Left cardiac atrium (tissue), 4 donors: Measurements from ENCODE around the gene LDLRAD1. TPM values are rescaled to one million over a fixed set of nuclear protein-coding genes. Genes with fewer than 3 reads are reported as not detected.
"Not testable (repeated sequence)": the region's sequence is repeated elsewhere in the genome, so short reads cannot be mapped to it uniquely, and the experiment has no call there.

Source experiments
- ATAC-seq, 2 donors: fragments of 200-7000 bp; cut with Tn5 transposase; one replicate each; pipeline ENCODE4 v1.9.1; 2020; ENCODE audit warnings: mild to moderate bottlenecking in 2 of 2, moderate library complexity in 2 of 2
- DNase-seq: peaks from one replicate; pipeline ENCODE4 v3.0.0-alpha.2; 2020
- intact Hi-C, 2 donors: fragments of 100-400 bp; cut with DNase I; formaldehyde crosslinking; loops; one replicate each; pipeline versions ENCODE4 v1.14.1 to v1.15.1; 2022 to 2023
- total RNA-seq, 2 donors: library from RNA; stranded (reverse); fragmentation: NEBNext Ultra II Directional; extraction: Animal tissue kit (Norgen Biotek cat#: 25700); gene quantifications; one replicate each; pipeline ENCODE4 v1.2.1, GENCODE V29; 2021
- donor health status: DM: no; HTN: yes; CAD: no.
- donor health status: DM: no; HTN: yes; CAD: no; lungs with severe emphysema.
- donor health status: DM: yes; HTN: yes; CAD: no.
- donor health status: Dilated cardiomyopathy.

LDLRAD1 gene
- total RNA-seq, 2 donors from 2014 or later: not detected

- ATAC-seq, intact Hi-C loops, DNase-seq: not testable (repeated sequence)
These were observed 1.7 kb upstream of the LDLRAD1 start for GRCh38 chr1:54019562-54020176.

GRCh38 chr1:54018635-54019034 is 649 bp upstream of the LDLRAD1 start:
- intact Hi-C loops: no loop called here
- DNase-seq (no peak), ATAC-seq (no peak)

- ATAC-seq (peak in 1 of 2 donors; percentile 57), DNase-seq (no peak)
- intact Hi-C loops: no loop called here
These were observed 1.4 kb downstream of the LDLRAD1 start for GRCh38 chr1:54016343-54017282.

GRCh38 chr1:54014009-54014629 is 3.9 kb downstream of the LDLRAD1 start:
- intact Hi-C loops: no loop called here
- DNase-seq (no peak), ATAC-seq (no peak)

GRCh38 chr1:54013393-54014008 is 4.5 kb downstream of the LDLRAD1 start:
- intact Hi-C loops: no loop called here
- ATAC-seq (no peak), DNase-seq (no peak)

GRCh38 chr1:54012863-54013262 is 5.1 kb downstream of the LDLRAD1 start:
- intact Hi-C loops: no loop called here
- DNase-seq: no peak
- no peak for ATAC-seq

- intact Hi-C loops: no loop called here
- ATAC-seq (no peak), DNase-seq (no peak)
These were observed 6.0 kb downstream of the LDLRAD1 start for GRCh38 chr1:54012008-54012325.

GRCh38 chr1:54011316-54012007 is 6.5 kb downstream of the LDLRAD1 start:
- DNase-seq: no peak
- no peak for ATAC-seq
- intact Hi-C loops: no loop called here

GRCh38 chr1:54010415-54011117 is 7.4 kb downstream of the LDLRAD1 start:
- intact Hi-C loops: no loop called here
- ATAC-seq (no peak), DNase-seq (no peak)

- ATAC-seq (no peak), DNase-seq (no peak)
- intact Hi-C loops: no loop called here
These were observed 8.6 kb downstream of the LDLRAD1 start for GRCh38 chr1:54009406-54009805.

- intact Hi-C loops: no loop called here
- ATAC-seq (no peak), DNase-seq (no peak)
These were observed 9.1 kb downstream of the LDLRAD1 start for GRCh38 chr1:54008876-54009275.

GRCh38 chr1:54007613-54008012 is 10.4 kb downstream of the LDLRAD1 start:
- DNase-seq: no peak
- ATAC-seq: no peak
- intact Hi-C loops: no loop called here

GRCh38 chr1:54006508-54006907 is 11.5 kb downstream of the LDLRAD1 start:
- intact Hi-C loops: no loop called here
- ATAC-seq: no peak
- DNase-seq: no peak

- intact Hi-C loops: no loop called here
- no peak for DNase-seq
- ATAC-seq: no peak
These were observed 13.4 kb downstream of the LDLRAD1 start for GRCh38 chr1:54004481-54005049.

- intact Hi-C loops, DNase-seq, ATAC-seq: not testable (repeated sequence)
These were observed 14.1 kb downstream of the LDLRAD1 start for GRCh38 chr1:54003750-54004480.

- DNase-seq (no peak), ATAC-seq (no peak)
- intact Hi-C loops: no loop called here
These were observed 14.7 kb downstream of the LDLRAD1 start for GRCh38 chr1:54003249-54003646.

GRCh38 chr1:54002544-54003248 is 15.3 kb downstream of the LDLRAD1 start:
- ATAC-seq: no peak

More at GRCh38 chr1:54002544-54003248, 15.3 kb downstream of the LDLRAD1 start:
- no peak for DNase-seq
- intact Hi-C loops: no loop called here
